Stimulated activated CD8-positive, alpha-beta memory T cell treated with anti-CD3 and anti-CD28 coated beads, Interleukin-4, amount 100 ng/mL, for 4 hours (primary cell): ENCODE results near the gene MAGI1.

Experiments
- DNase-seq, 2 donors: peaks; one replicate each; pipeline ENCODE4 v3.0.0-alpha.2; 2020; ENCODE audit warnings: low read depth in 2 of 2, low spot score in 1 of 2

The MAGI1 gene

DNA sequence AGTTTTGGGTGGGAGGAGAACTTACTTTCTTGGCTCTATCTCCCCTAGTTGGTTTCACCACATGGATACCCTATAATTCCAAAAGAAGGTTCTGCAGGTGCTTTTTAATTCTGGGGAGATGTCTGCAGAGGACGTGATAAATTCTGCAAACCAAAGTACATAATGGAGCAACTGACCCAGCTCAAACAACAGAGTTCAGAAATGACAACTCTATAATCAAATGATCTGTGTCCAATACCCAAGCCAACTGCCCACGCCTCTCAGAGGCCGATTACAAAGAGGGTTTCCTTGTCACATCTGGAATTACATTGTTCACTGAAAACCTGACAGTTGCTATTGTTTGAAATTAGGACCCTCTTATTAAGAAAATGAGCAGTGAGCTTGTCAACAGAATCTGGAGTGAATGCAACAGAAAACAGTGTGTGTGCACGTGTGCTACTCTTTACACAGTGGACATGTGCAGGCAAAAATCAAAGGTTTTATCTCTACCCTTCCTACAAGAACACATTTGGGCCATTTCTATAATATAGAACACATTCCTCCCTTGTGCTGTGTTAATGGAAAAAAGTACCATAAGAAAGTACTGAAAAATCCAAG is 593.0 kb downstream of the MAGI1 start:
- DNase-seq = no peak

DNA sequence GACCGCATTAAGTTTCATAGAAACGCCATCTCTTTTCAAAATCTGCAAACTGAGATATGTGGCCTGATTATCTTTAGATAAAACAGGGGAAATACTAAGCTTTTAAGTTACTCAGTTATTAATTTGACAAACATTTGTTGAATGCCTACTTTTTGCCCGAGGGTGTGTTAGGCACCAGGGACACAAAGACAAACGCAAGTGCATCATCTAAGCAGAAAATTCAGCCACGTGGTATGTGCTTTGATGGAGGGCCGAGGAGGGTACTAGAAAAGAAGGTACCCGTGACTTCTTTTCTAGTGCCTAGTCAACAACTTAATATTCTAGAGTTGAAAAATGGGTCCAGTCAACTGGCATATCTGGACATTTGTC is 594.3 kb downstream of the MAGI1 start:
- no peak for DNase-seq

- no peak for DNase-seq
Observed at GRCh38 chr3:65443739-65444446, 594.8 kb downstream of the MAGI1 start.

DNA sequence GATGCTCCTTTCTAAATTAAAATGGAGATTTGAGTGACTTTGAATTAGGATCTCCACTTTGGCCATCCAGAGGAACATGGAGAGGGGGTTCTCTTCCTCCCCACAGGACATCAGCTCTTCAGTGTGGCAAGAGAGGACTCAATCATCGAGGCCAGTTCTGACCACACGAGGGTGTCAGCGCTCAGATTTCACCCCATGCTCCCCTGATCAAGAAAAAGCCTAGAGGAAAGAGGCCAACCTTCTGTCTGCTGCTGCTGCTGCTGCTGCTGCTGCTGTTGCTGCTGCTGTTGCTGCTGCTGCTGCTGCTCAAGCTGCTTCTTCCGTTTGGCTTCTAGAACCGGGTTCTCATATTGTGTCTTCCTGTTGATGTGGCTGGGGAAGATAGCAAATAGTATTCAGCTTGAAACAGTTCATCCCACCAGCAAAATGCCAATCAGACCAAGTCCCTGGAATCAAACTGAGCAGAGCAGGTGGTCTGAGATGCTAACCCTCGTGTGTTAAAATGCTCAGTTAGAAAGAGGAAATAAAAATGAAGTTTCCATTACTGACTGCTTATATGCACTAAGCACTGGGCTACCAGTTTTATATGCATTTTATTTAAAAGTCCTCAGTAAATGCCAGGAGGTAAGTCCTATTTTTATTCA is 599.0 kb downstream of the MAGI1 start:
- DNase-seq = no peak

- no peak for DNase-seq
Observed at GRCh38 chr3:65438612-65439011, 600.1 kb downstream of the MAGI1 start.

DNA sequence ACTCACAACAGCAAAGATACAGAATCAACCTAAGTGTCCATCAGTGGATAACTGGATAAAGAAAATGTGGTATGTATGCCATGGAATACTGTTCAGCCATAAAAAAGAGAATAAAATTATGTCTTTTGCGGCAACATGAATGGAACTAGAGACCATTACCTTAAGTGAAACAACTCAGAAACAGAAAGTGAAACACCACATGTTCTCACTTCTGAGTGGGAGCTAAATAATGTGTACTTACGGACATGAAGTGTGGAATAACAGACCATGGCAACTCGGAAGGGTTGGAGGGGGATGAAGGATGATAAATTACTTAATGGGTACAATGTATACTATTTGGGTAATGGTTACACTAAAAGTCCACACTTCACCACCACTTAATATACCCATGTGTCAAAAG is 600.6 kb downstream of the MAGI1 start:
- no peak for DNase-seq

DNA sequence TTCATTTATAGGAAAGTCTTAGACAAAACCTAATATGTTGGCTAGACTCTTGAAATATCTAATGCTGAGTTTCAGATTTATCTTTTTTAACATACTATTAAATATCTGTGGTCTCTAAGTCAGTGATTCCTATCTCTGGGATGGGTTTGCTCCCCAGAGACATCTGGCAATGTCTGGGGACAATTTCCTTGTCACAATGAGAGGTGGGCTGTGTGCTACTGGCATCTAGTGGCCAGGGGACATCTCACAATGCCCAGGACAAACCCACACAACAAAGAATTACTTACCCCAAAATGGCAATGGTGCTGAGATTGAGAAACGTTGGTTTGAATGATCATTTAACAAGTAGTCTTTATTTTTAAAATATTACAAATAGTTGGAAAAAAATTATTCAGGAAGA is 602.1 kb downstream of the MAGI1 start:
- no peak for DNase-seq

DNA sequence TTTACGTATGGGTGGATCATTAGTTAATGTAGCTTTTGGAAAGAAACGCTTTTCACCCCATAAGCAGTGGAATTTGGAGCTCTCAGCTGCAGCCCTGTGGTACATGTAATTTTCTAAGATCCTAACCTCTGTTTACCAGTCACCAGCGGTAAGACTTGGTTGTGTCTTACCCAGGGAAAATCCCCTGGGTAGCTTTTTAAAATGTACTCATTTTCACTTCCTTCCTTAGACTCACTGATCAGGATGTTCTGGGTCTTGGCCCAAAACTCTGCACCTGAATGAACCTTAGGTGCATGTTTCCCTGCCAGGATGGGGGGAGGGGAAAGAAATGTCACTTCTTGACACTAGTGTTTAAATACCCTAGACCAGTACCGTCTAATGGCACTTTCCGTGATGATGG is 605.2 kb downstream of the MAGI1 start:
- no peak for DNase-seq

GRCh38 chr3:65432388-65433003 is 606.2 kb downstream of the MAGI1 start:
- no peak for DNase-seq

GRCh38 chr3:65425880-65426279 is 612.8 kb downstream of the MAGI1 start:
- DNase-seq = no peak

- DNase-seq = no peak
Observed at GRCh38 chr3:65422154-65422553, 616.6 kb downstream of the MAGI1 start.

- no peak for DNase-seq
Observed at GRCh38 chr3:65419233-65419632, 619.5 kb downstream of the MAGI1 start.

GRCh38 chr3:65413891-65414290 is 624.8 kb downstream of the MAGI1 start:
- DNase-seq = no peak

GRCh38 chr3:65412588-65412987 is 626.1 kb downstream of the MAGI1 start:
- no peak for DNase-seq

DNA sequence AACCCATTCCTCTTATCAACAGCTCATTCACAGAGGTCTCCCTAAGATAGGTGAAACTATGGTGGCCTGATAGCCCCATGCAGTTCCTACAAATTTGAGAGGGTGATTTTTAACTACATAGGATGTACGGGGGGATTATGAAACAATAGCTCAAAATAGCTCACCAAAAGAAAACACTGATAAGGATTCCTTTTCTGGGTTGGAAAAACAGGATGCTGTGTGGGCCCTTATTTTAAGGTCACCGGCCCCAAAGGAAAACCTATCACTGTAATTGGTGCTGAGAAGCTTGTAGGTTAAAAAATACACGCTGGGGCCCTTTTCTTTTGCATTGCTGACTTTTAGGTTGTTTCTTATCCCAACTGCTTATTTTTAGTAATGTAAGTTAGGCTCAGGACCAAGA is 627.4 kb downstream of the MAGI1 start:
- no peak for DNase-seq

- no peak for DNase-seq
Observed at GRCh38 chr3:65409176-65409569, 629.5 kb downstream of the MAGI1 start.

GRCh38 chr3:65408531-65409175 is 630.1 kb downstream of the MAGI1 start:
- no peak for DNase-seq

DNA sequence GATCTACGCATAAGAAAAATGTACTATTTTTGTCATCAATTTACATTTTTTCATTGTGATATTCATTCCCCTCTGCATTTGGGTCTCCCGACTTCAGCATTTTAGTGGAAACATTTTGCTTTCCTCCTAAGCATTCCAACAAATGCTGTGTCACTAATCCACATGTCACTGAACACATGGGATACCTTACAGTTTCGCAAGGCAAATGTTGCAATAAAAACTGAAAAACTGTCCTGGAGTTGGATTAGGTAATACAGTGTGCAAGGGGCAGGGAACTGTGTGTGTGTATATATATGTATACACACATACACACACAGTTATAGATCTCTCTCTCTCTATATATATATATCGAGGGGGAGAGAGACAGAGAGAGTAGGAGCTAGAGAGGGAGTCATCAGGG is 632.2 kb downstream of the MAGI1 start:
- no peak for DNase-seq

- no peak for DNase-seq
Observed at GRCh38 chr3:65402597-65402996, 636.1 kb downstream of the MAGI1 start.

DNA sequence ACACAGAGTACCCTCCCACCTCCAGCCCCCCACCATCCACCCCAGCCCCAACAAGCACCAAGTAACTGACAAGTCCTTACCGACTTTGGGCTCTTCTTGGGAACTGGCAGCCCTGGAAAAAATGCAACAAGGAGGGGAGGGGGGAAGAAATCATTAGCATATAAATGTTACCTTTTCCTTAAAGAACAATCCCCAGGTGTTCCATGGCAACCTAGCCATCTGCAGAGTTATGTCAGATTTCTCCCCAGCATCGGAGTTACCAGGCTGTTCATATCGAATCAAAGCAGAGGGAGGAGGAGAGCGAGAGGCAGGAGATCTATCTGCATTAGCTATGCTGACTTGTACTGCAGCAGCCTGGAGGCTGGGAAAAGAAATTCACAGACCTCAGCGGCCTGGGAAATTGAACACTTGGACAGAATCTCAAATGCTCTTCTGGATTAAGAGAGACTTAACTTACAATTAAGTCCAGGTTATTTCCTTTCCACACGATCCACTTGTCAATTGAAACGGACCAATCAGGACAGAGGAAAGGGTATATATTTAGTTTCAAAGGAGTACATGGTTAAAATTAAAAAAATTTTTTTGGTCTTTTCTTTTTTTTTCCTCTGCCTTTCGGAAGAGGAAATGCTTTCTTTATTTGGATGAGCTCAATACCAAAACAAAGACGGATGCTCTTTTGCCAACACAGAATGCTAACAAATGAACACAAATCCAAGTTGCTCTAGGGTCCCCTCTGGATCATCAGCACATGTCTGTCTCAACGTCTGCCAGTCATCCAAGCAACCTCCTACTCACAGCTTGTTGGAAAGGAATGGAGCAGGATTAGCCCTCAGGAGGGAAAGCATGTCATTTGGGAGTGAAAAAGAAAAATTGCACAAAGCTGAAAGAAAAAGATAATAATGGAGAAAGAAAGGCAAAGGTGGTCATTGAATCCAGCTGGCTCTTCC is 637.1 kb downstream of the MAGI1 start:
- DNase-seq = no peak

DNA sequence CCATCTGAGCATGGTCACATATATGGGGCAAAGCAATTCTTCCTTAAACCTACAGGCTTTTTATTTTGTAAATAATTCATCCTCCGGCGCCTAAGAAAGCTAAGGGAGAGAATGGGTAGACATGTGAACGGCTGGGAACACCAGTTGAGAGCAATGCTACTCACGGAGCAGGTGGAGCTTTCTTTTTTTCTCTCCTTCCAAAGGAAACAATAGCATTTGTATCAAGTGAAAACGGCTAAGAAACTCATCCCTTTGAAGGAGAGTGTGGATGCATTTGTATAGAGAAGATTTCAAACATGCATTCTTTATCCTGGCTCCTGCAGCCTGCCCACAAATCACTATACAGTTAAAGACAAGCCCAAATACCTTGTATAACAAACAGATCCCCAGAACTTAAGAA is 637.8 kb downstream of the MAGI1 start:
- DNase-seq = no peak
